A549 (cell line): ENCODE data around the gene STK33.

Experiments used
- BHLHE40 ChIP-seq: IDR thresholded peaks from 2 replicates; pipeline ENCODE4 v1.6.1; 2012; ENCODE audit warnings: low read depth, low read length, inconsistent platforms
- CEBPB ChIP-seq, 2 experiments: fragments of >200 bp in 1 of 2; sonication (Bioruptor Twin) in 1 of 2; formaldehyde crosslinking in 1 of 2; IDR thresholded peaks; 2 replicates each; pipeline ENCODE4 v1.6.1; 2012 to 2016
- CTCF ChIP-seq: fragments of >200 bp; sonication (Bioruptor Twin); formaldehyde crosslinking; IDR thresholded peaks from 3 replicates; pipeline ENCODE4 v1.5.1; 2016
- POLR2A ChIP-seq: IDR thresholded peaks from 2 replicates; pipeline ENCODE4 v1.6.1; 2012; ENCODE audit warnings: mild to moderate bottlenecking, low read length
- TF ChIP-seq, protein P1 (sequence below): fragments of >200 bp; sonication (Bioruptor Twin); formaldehyde crosslinking; IDR thresholded peaks from 3 replicates; pipeline ENCODE4 v1.6.1; 2016
- TF ChIP-seq, protein P2 (sequence below): fragments of 200-600 bp; sonication (generic); IDR thresholded peaks from 2 replicates; pipeline ENCODE4 v1.6.1; 2016; ENCODE audit warnings: antibody characterized with exemption, mild to moderate bottlenecking, moderate library complexity

DNA sequence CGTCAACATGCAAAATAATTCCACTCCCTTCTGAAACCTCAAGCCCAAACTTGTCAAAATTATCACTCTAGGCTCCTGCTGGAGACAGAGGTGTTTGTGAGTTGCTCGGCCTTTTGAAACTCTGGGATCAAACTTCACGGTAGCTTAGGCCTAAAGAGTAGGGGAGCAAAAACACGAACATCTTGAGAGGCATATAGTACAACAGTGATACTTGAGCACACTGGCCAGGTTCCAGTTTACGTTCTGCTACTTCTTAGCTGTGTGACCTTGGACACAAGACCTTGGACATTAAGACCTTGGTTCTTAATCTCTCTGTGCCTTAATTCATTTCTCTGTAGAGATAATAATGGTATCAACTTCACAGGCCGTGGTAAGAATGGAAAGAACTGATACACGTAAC lies 206.9 kb downstream of the STK33 start:
- no peak for TF ChIP-seq CTCF
- TF ChIP-seq, protein P1, sequence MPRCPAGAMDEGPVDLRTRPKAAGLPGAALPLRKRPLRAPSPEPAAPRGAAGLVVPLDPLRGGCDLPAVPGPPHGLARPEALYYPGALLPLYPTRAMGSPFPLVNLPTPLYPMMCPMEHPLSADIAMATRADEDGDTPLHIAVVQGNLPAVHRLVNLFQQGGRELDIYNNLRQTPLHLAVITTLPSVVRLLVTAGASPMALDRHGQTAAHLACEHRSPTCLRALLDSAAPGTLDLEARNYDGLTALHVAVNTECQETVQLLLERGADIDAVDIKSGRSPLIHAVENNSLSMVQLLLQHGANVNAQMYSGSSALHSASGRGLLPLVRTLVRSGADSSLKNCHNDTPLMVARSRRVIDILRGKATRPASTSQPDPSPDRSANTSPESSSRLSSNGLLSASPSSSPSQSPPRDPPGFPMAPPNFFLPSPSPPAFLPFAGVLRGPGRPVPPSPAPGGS, result no peak
- TF ChIP-seq BHLHE40, result no peak
- TF ChIP-seq POLR2A, result no peak
- TF ChIP-seq, protein P2, sequence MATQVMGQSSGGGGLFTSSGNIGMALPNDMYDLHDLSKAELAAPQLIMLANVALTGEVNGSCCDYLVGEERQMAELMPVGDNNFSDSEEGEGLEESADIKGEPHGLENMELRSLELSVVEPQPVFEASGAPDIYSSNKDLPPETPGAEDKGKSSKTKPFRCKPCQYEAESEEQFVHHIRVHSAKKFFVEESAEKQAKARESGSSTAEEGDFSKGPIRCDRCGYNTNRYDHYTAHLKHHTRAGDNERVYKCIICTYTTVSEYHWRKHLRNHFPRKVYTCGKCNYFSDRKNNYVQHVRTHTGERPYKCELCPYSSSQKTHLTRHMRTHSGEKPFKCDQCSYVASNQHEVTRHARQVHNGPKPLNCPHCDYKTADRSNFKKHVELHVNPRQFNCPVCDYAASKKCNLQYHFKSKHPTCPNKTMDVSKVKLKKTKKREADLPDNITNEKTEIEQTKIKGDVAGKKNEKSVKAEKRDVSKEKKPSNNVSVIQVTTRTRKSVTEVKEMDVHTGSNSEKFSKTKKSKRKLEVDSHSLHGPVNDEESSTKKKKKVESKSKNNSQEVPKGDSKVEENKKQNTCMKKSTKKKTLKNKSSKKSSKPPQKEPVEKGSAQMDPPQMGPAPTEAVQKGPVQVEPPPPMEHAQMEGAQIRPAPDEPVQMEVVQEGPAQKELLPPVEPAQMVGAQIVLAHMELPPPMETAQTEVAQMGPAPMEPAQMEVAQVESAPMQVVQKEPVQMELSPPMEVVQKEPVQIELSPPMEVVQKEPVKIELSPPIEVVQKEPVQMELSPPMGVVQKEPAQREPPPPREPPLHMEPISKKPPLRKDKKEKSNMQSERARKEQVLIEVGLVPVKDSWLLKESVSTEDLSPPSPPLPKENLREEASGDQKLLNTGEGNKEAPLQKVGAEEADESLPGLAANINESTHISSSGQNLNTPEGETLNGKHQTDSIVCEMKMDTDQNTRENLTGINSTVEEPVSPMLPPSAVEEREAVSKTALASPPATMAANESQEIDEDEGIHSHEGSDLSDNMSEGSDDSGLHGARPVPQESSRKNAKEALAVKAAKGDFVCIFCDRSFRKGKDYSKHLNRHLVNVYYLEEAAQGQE, result no peak
- TF ChIP-seq CEBPB (IDR thresholded peaks at IDR 0.05), result no peak
